ENCODE results near the gene AHR.

The AHR gene

GRCh38 chr7:17298102-17298839, at the start of gene AHR:
TSS of gene AHR (plus strand) at chr7:17298652. CDS start at chr7:17299265, 613 bp downstream.
- peak; percentile 85 for DNase-seq (ENCODE audit: low read depth)

GRCh38 chr7:17253885-17254284, 44.6 kb upstream of the AHR start:
- DNase-seq (ENCODE audit: low read depth) = no peak

GRCh38 chr7:17255926-17256325, 42.5 kb upstream of the AHR start:
- DNase-seq (ENCODE audit: low read depth) = no peak

- DNase-seq (ENCODE audit: low read depth) = no peak
These were observed 42.1 kb upstream of the AHR start for GRCh38 chr7:17256375-17256774.

GRCh38 chr7:17266565-17266964, 31.9 kb upstream of the AHR start:
- DNase-seq (ENCODE audit: low read depth) = no peak

- no peak for DNase-seq (ENCODE audit: low read depth)
These were observed 28.9 kb upstream of the AHR start for GRCh38 chr7:17269341-17270221.

- DNase-seq (ENCODE audit: low read depth) = no peak
These were observed 23.8 kb upstream of the AHR start for GRCh38 chr7:17274551-17275245.

- no peak for DNase-seq (ENCODE audit: low read depth)
These were observed 22.4 kb upstream of the AHR start for GRCh38 chr7:17275749-17276671.

- DNase-seq (ENCODE audit: low read depth) = no peak
These were observed 19.4 kb upstream of the AHR start for GRCh38 chr7:17279061-17279460.

- DNase-seq (ENCODE audit: low read depth) = no peak
These were observed 9.3 kb upstream of the AHR start for GRCh38 chr7:17289074-17289645.

- no peak for DNase-seq (ENCODE audit: low read depth)
These were observed 5.6 kb upstream of the AHR start for GRCh38 chr7:17292843-17293242.

GRCh38 chr7:17293481-17293880, 5.0 kb upstream of the AHR start:
- no peak for DNase-seq (ENCODE audit: low read depth)

GRCh38 chr7:17297243-17297642, 1.2 kb upstream of the AHR start:
- DNase-seq (ENCODE audit: low read depth) = no peak

- DNase-seq (ENCODE audit: low read depth) = peak; percentile 51
These were observed 509 bp downstream of the AHR start for GRCh38 chr7:17298840-17299482.

GRCh38 chr7:17299483-17299991, 1.1 kb downstream of the AHR start:
- no peak for DNase-seq (ENCODE audit: low read depth)

GRCh38 chr7:17300012-17300411, 1.6 kb downstream of the AHR start:
- DNase-seq (ENCODE audit: low read depth) = no peak

- DNase-seq (ENCODE audit: low read depth) = no peak
These were observed 2.0 kb downstream of the AHR start for GRCh38 chr7:17300437-17300836.

- peak; percentile 19 for DNase-seq (ENCODE audit: low read depth)
These were observed 3.3 kb downstream of the AHR start for GRCh38 chr7:17301471-17302456.

GRCh38 chr7:17302575-17303142, 4.2 kb downstream of the AHR start:
- no peak for DNase-seq (ENCODE audit: low read depth)
